GM12878 (cell line): Measurements from ENCODE around the gene DARS1. TPM values are rescaled to one million over a fixed set of nuclear protein-coding genes. Genes with fewer than 3 reads are reported as not detected.

Experiments
- ATF7 ChIP-seq: fragments of 450-650 bp; IDR thresholded peaks from 2 replicates; pipeline ENCODE4 v1.6.1; 2016; ENCODE audit warnings: low read depth, mild to moderate bottlenecking
- BHLHE40 ChIP-seq, 2 experiments: fragments of 450-650 bp in 1 of 2; IDR thresholded peaks; 2 replicates each; pipeline ENCODE4 v1.6.1; 2011 to 2017; ENCODE audit warnings: low read depth in 2 of 2, borderline replicate concordance in 1 of 2, improper control_type of control experiment in 1 of 2, low read length in 1 of 2, mild to moderate bottlenecking in 1 of 2
- CBFB ChIP-seq: IDR thresholded peaks from 2 replicates; pipeline ENCODE4 v1.6.1; 2016; ENCODE audit warnings: antibody characterized with exemption, low read depth
- CREB1 ChIP-seq: IDR thresholded peaks from 2 replicates; pipeline ENCODE4 v1.6.1; 2012; ENCODE audit warnings: low read depth, mild to moderate bottlenecking, inconsistent platforms
- HDGF ChIP-seq: fragments of 450-650 bp; IDR thresholded peaks from 2 replicates; pipeline ENCODE4 v1.6.1; 2016; ENCODE audit warnings: antibody characterized with exemption
- IKZF1 ChIP-seq: fragments of 450-650 bp; conservative IDR thresholded peaks from 2 replicates; pipeline ENCODE4 v1.6.1; 2017; ENCODE audit warnings: antibody characterized with exemption, mild to moderate bottlenecking
- IKZF2 ChIP-seq, 2 experiments: fragments of 450-650 bp; IDR thresholded peaks; 2 replicates each; pipeline ENCODE4 v1.6.1; 2017; ENCODE audit warnings: mild to moderate bottlenecking in 2 of 2, moderate library complexity in 2 of 2
- MEF2B ChIP-seq: fragments of 450-650 bp; IDR thresholded peaks from 2 replicates; pipeline ENCODE4 v1.6.1; 2018; ENCODE audit warnings: mild to moderate bottlenecking, moderate library complexity; ENCODE audit not compliant: partially characterized antibody, poor library complexity, severe bottlenecking
- MYB ChIP-seq: fragments of 150-350 bp; IDR thresholded peaks from 2 replicates; pipeline ENCODE4 v1.6.1; 2014; ENCODE audit warnings: mild to moderate bottlenecking, low read depth, low read length, borderline replicate concordance
- MYC ChIP-seq: IDR thresholded peaks from 2 replicates; pipeline ENCODE4 v1.6.1; 2011; ENCODE audit warnings: mild to moderate bottlenecking, low read length, moderate library complexity, inconsistent platforms; ENCODE audit not compliant: insufficient read depth, insufficient replicate concordance, insufficient read length, severe bottlenecking
- NBN ChIP-seq: fragments of 450-650 bp; IDR thresholded peaks from 2 replicates; pipeline ENCODE4 v1.6.1; 2016
- NFXL1 ChIP-seq: fragments of 450-650 bp; IDR thresholded peaks from 2 replicates; pipeline ENCODE4 v1.6.1; 2017; ENCODE audit warnings: antibody characterized with exemption, mild to moderate bottlenecking, borderline replicate concordance
- POLR2AphosphoS2 ChIP-seq: IDR thresholded peaks from 2 replicates; pipeline ENCODE4 v1.6.1; 2011; ENCODE audit warnings: low read depth, mild to moderate bottlenecking, low read length, improper control_type of control experiment, moderate library complexity
- RB1 ChIP-seq: fragments of 450-650 bp; formaldehyde crosslinking; IDR thresholded peaks from 2 replicates; pipeline ENCODE4 v1.6.1; 2017; ENCODE audit warnings: mild to moderate bottlenecking, borderline replicate concordance
- REST ChIP-seq: IDR thresholded peaks from 2 replicates; pipeline ENCODE4 v1.6.1; 2012; ENCODE audit warnings: mild to moderate bottlenecking, low read depth, low read length
- SIN3A ChIP-seq: IDR thresholded peaks from 2 replicates; pipeline ENCODE4 v1.6.1; 2012; ENCODE audit warnings: low read depth, low read length, improper control_type of control experiment
- SP1 ChIP-seq: IDR thresholded peaks from one replicate; pipeline ENCODE4 v1.6.1; 2011; ENCODE audit warnings: low read depth, low read length
- SPI1 ChIP-seq: IDR thresholded peaks from 2 replicates; pipeline ENCODE4 v1.6.1; 2011; ENCODE audit warnings: low read depth, mild to moderate bottlenecking, low read length, moderate library complexity, borderline replicate concordance; ENCODE audit not compliant: insufficient read depth
- SUZ12 ChIP-seq: fragments of 200-600 bp; sonication (generic); IDR thresholded peaks from one replicate; pipeline ENCODE4 v1.6.1; 2018; ENCODE audit warnings: antibody characterized with exemption, mild to moderate bottlenecking; ENCODE audit not compliant: unreplicated experiment
- TBL1XR1 ChIP-seq: IDR thresholded peaks from 2 replicates; pipeline ENCODE4 v1.6.1; 2012; ENCODE audit warnings: low read depth, low read length, improper control_type of control experiment
- polyA plus RNA-seq, 11 experiments: library from polyadenylated mRNA; depleted of rRNA in 4 of 11; unstranded in 6 of 11; stranded (reverse) in 5 of 11; fragments of >200 nt; fragmentation: Nextera tagmentation in 4 of 11; fragmentation: Illumina TruSeq in 1 of 11; extraction: Ambion mirVana in 4 of 11; extraction: Trizol in 1 of 11; gene quantifications; 1 replicate in 1 of 11; 2 replicates in 10 of 11; pipeline versions ENCODE4 v1.2.1 to v1.2.3, GENCODE V29; 2011 to 2016; ENCODE audit warnings: inconsistent platforms in 2 of 11, missing spikeins in 2 of 11, low read depth in 1 of 11
- total RNA-seq, 4 experiments: library from RNA; depleted of rRNA in 3 of 4; stranded (reverse); fragments of >200 nt in 3 of 4; fragmentation: Illumina TruSeq in 1 of 4; extraction: Trizol in 1 of 4; gene quantifications; 2 replicates each; pipeline versions ENCODE4 v1.2.1 to v1.2.3, GENCODE V29; 2013 to 2021
- TF ChIP-seq, protein P1 (sequence below): fragments of 450-650 bp; IDR thresholded peaks from 2 replicates; pipeline ENCODE4 v1.6.1; 2017; ENCODE audit warnings: mild to moderate bottlenecking, moderate library complexity
- TF ChIP-seq, protein P2 (sequence below): fragments of 450-650 bp; IDR thresholded peaks from 2 replicates; pipeline ENCODE4 v1.6.1; 2016; ENCODE audit warnings: mild to moderate bottlenecking

Gene DARS1
- total and polyA plus RNA-seq, 10 of the 15 experiments (the other 5 are each of a cell fraction or from before 2014, with no cell fraction given) = 91.0 to 387 (median 137) TPM

GRCh38 chr2:136008205-136008865 is 22.9 kb upstream of the DARS1 start (continued):
- TF ChIP-seq, protein P1, sequence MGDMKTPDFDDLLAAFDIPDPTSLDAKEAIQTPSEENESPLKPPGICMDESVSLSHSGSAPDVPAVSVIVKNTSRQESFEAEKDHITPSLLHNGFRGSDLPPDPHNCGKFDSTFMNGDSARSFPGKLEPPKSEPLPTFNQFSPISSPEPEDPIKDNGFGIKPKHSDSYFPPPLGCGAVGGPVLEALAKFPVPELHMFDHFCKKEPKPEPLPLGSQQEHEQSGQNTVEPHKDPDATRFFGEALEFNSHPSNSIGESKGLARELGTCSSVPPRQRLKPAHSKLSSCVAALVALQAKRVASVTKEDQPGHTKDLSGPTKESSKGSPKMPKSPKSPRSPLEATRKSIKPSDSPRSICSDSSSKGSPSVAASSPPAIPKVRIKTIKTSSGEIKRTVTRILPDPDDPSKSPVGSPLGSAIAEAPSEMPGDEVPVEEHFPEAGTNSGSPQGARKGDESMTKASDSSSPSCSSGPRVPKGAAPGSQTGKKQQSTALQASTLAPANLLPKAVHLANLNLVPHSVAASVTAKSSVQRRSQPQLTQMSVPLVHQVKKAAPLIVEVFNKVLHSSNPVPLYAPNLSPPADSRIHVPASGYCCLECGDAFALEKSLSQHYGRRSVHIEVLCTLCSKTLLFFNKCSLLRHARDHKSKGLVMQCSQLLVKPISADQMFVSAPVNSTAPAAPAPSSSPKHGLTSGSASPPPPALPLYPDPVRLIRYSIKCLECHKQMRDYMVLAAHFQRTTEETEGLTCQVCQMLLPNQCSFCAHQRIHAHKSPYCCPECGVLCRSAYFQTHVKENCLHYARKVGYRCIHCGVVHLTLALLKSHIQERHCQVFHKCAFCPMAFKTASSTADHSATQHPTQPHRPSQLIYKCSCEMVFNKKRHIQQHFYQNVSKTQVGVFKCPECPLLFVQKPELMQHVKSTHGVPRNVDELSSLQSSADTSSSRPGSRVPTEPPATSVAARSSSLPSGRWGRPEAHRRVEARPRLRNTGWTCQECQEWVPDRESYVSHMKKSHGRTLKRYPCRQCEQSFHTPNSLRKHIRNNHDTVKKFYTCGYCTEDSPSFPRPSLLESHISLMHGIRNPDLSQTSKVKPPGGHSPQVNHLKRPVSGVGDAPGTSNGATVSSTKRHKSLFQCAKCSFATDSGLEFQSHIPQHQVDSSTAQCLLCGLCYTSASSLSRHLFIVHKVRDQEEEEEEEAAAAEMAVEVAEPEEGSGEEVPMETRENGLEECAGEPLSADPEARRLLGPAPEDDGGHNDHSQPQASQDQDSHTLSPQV = no peak
- peak; percentile 36; the same call in 1 of the 2 replicates for TF ChIP-seq SPI1
- peak; percentile 63 for TF ChIP-seq IKZF1
- no peak for TF ChIP-seq NFXL1
- TF ChIP-seq MYB = no peak
- peak; percentile 70 to 71; a peak in 3 of 4 replicates for TF ChIP-seq IKZF2 (IDR thresholded peaks at IDR 0.05)
- no peak for TF ChIP-seq SUZ12
- peak; percentile 44; the same call in 1 of the 2 replicates for TF ChIP-seq NBN
- no peak for TF ChIP-seq POLR2AphosphoS2
- TF ChIP-seq MYC = no peak
- no peak for TF ChIP-seq SP1
- TF ChIP-seq, protein P2, sequence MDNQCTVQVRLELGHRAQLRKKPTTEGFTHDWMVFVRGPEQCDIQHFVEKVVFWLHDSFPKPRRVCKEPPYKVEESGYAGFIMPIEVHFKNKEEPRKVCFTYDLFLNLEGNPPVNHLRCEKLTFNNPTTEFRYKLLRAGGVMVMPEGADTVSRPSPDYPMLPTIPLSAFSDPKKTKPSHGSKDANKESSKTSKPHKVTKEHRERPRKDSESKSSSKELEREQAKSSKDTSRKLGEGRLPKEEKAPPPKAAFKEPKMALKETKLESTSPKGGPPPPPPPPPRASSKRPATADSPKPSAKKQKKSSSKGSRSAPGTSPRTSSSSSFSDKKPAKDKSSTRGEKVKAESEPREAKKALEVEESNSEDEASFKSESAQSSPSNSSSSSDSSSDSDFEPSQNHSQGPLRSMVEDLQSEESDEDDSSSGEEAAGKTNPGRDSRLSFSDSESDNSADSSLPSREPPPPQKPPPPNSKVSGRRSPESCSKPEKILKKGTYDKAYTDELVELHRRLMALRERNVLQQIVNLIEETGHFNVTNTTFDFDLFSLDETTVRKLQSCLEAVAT = 0 out of 2 replicates have a peak, but pooled peaks have one; percentile 24
- 0 out of 2 replicates have a peak, but pooled peaks have one; percentile 43 for TF ChIP-seq CBFB
- no peak for TF ChIP-seq SIN3A
- no peak for TF ChIP-seq TBL1XR1
- TF ChIP-seq REST = no peak
- TF ChIP-seq RB1 = 0 out of 2 replicates have a peak, but pooled peaks have one; percentile 40
- TF ChIP-seq MEF2B = no peak
- 0 out of 2 replicates have a peak, but pooled peaks have one; percentile 11 for TF ChIP-seq CREB1
- peak; percentile 23; the same call in 1 of the 2 replicates for TF ChIP-seq ATF7
- peak; percentile 50; the same call in 1 of the 2 replicates for TF ChIP-seq HDGF
- peak; percentile 46 to 85; a peak in 3 of 4 replicates for TF ChIP-seq BHLHE40 (IDR thresholded peaks at IDR 0.05; ENCODE audit: borderline replicate concordance in 1 of 2, low read depth in 2 of 2, low read length in 1 of 2)
